Liver (tissue), 9 donors: ENCODE results near the gene AKAP13. TPM values are rescaled to one million over a fixed set of nuclear protein-coding genes. Genes with fewer than 3 reads are reported as not detected.

Source experiments
- DNase-seq: peaks from one replicate; pipeline ENCODE4 v3.0.0-alpha.2; 2017; ENCODE audit warnings: low spot score
- H3K27ac ChIP-seq, 2 donors: one replicate each; pipeline ENCODE4 v1.7.0; 2013; ENCODE audit warnings: inconsistent platforms in 2 of 2, low read length in 2 of 2, control low read depth in 1 of 2, low read depth in 1 of 2, mild to moderate bottlenecking in 1 of 2
- H3K27me3 ChIP-seq, 4 donors: one replicate each; pipeline versions ENCODE4 v1.6.1 to v1.7.0; 2013; ENCODE audit warnings: low read length in 3 of 4, inconsistent platforms in 1 of 4, mild to moderate bottlenecking in 1 of 4, moderate library complexity in 1 of 4; ENCODE audit not compliant: control insufficient read depth in 4 of 4, insufficient read depth in 4 of 4
- H3K36me3 ChIP-seq, 4 donors: one replicate each; pipeline versions ENCODE4 v1.6.1 to v1.7.0; 2013; ENCODE audit warnings: low read length in 3 of 4, mild to moderate bottlenecking in 3 of 4, low read depth in 1 of 4, moderate library complexity in 1 of 4; ENCODE audit not compliant: control insufficient read depth in 4 of 4, insufficient read depth in 3 of 4
- H3K4me1 ChIP-seq, 4 donors: one replicate each; pipeline versions ENCODE4 v1.6.1 to v1.7.0; 2013; ENCODE audit warnings: low read length in 3 of 4, mild to moderate bottlenecking in 3 of 4, moderate library complexity in 1 of 4; ENCODE audit not compliant: control insufficient read depth in 4 of 4, insufficient read depth in 4 of 4
- H3K4me3 ChIP-seq, 3 donors: one replicate each; pipeline versions ENCODE4 v1.6.1 to v1.7.0; 2013; ENCODE audit warnings: low read length in 3 of 3, control low read depth in 1 of 3, low read depth in 1 of 3, mild to moderate bottlenecking in 1 of 3
- H3K9ac ChIP-seq, 2 donors: one replicate each; pipeline ENCODE4 v1.7.0; 2013; ENCODE audit warnings: low read length in 2 of 2, mild to moderate bottlenecking in 2 of 2, moderate library complexity in 2 of 2, control low read depth in 1 of 2, low read depth in 1 of 2
- H3K9me3 ChIP-seq, 4 donors: one replicate each; pipeline versions ENCODE4 v1.6.1 to v1.7.0; 2013; ENCODE audit warnings: low read length in 3 of 4; ENCODE audit not compliant: control insufficient read depth in 4 of 4
- EGR1 ChIP-seq, 2 donors: IDR thresholded peaks; 2 replicates each; pipeline ENCODE4 v1.6.1; 2016 to 2018; ENCODE audit warnings: antibody characterized with exemption in 2 of 2, low read depth in 2 of 2
- FOXA1 ChIP-seq: IDR thresholded peaks from 2 replicates; pipeline ENCODE4 v1.6.1; 2016; ENCODE audit warnings: antibody characterized with exemption
- FOXA2 ChIP-seq: IDR thresholded peaks from 2 replicates; pipeline ENCODE4 v1.6.1; 2016; ENCODE audit warnings: antibody characterized with exemption
- GABPA ChIP-seq, 2 donors: IDR thresholded peaks in 1 of 2; conservative IDR thresholded peaks in 1 of 2; 2 replicates each; pipeline ENCODE4 v1.6.1; 2016; ENCODE audit warnings: antibody characterized with exemption in 2 of 2, mild to moderate bottlenecking in 1 of 2, moderate library complexity in 1 of 2
- HNF4A ChIP-seq, 2 donors: conservative IDR thresholded peaks; 2 replicates each; pipeline ENCODE4 v1.6.1; 2016; ENCODE audit warnings: antibody characterized with exemption in 2 of 2, mild to moderate bottlenecking in 2 of 2
- JUND ChIP-seq, 2 donors: IDR thresholded peaks; 2 replicates each; pipeline ENCODE4 v1.6.1; 2016; ENCODE audit warnings: antibody characterized with exemption in 2 of 2
- NR2F2 ChIP-seq: IDR thresholded peaks from 2 replicates; pipeline ENCODE4 v1.6.1; 2016; ENCODE audit warnings: antibody characterized with exemption
- RAD21 ChIP-seq, 2 donors: IDR thresholded peaks; 2 replicates each; pipeline ENCODE4 v1.6.1; 2016; ENCODE audit warnings: antibody characterized with exemption in 2 of 2, mild to moderate bottlenecking in 2 of 2
- RXRA ChIP-seq, 2 donors: IDR thresholded peaks; 2 replicates each; pipeline ENCODE4 v1.6.1; 2017 to 2018; ENCODE audit warnings: antibody characterized with exemption in 2 of 2, mild to moderate bottlenecking in 1 of 2
- SP1 ChIP-seq: IDR thresholded peaks from 2 replicates; pipeline ENCODE4 v1.6.1; 2018; ENCODE audit warnings: antibody characterized with exemption, mild to moderate bottlenecking
- TAF1 ChIP-seq: conservative IDR thresholded peaks from 2 replicates; pipeline ENCODE4 v1.6.1; 2016; ENCODE audit warnings: antibody characterized with exemption, mild to moderate bottlenecking
- YY1 ChIP-seq: IDR thresholded peaks from 2 replicates; pipeline ENCODE4 v1.6.1; 2016; ENCODE audit warnings: antibody characterized with exemption, mild to moderate bottlenecking
- WGBS: extraction: QIAGEN DNeasy Blood & Tissue Kit; methylation state at CpG from one replicate; pipeline ENCODE4 v1.1.7; 2013; 5-methylcytosine and 5-hydroxymethylcytosine counted together
- polyA plus RNA-seq, 2 donors: library from polyadenylated mRNA; stranded (reverse) in 1 of 2; unstranded in 1 of 2; fragments of 200-250 nt in 1 of 2; fragments of >200 nt in 1 of 2; fragmentation: Nextera tagmentation in 1 of 2; extraction: Ambion mirVana in 1 of 2; gene quantifications; one replicate each; pipeline versions ENCODE4 v1.2.1 to v1.2.3, GENCODE V29; 2013 to 2015
- total RNA-seq, 2 donors: library from RNA; depleted of rRNA; stranded (reverse); fragments of >200 nt; gene quantifications; one replicate each; pipeline ENCODE4 v1.2.3, GENCODE V29; 2014
- TF ChIP-seq, protein P1 (sequence below): fragments of 150-350 bp; IDR thresholded peaks from 2 replicates; pipeline ENCODE4 v1.5.1; 2017; ENCODE audit warnings: improper control_type of control experiment, low read depth, low read length; ENCODE audit not compliant: missing input control
- TF ChIP-seq, protein P2 (sequence below): IDR thresholded peaks from 2 replicates; pipeline ENCODE4 v1.6.1; 2016; ENCODE audit warnings: antibody characterized with exemption
- TF ChIP-seq, protein P3 (sequence below): IDR thresholded peaks from 2 replicates; pipeline ENCODE4 v1.6.1; 2016; ENCODE audit warnings: antibody characterized with exemption
- TF ChIP-seq, protein P4 (sequence below): IDR thresholded peaks from 2 replicates; pipeline ENCODE4 v1.6.1; 2016; ENCODE audit warnings: antibody characterized with exemption
- donor health status: healthy.
- donor health status: healthy.
- donor health status: healthy.
- donor health status: healthy.
- donor health status: healthy.

AKAP13 gene
- total and polyA plus RNA-seq, 4 donors = 18.6 to 92.3 (median 37.4) TPM

DNA sequence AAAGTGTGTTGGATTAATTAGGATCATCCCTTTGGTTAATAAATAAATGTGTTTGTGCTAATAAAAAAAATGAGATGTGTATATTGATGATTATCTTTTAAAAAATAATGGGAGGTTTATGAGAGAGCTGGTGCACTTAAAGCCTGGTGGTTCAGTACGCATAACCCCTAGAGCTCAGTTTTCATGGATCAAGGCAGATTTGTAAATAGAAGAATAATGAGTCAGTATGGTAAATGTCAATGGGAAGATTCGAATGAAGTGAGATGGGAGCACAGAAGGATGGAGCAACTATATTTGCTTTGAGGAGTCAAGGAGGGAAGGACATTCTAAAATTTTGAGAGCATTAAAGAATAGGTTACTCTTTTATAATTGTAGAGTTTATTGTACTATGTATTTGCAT, 35.4 kb downstream of the AKAP13 start:
- TF ChIP-seq, protein P1, sequence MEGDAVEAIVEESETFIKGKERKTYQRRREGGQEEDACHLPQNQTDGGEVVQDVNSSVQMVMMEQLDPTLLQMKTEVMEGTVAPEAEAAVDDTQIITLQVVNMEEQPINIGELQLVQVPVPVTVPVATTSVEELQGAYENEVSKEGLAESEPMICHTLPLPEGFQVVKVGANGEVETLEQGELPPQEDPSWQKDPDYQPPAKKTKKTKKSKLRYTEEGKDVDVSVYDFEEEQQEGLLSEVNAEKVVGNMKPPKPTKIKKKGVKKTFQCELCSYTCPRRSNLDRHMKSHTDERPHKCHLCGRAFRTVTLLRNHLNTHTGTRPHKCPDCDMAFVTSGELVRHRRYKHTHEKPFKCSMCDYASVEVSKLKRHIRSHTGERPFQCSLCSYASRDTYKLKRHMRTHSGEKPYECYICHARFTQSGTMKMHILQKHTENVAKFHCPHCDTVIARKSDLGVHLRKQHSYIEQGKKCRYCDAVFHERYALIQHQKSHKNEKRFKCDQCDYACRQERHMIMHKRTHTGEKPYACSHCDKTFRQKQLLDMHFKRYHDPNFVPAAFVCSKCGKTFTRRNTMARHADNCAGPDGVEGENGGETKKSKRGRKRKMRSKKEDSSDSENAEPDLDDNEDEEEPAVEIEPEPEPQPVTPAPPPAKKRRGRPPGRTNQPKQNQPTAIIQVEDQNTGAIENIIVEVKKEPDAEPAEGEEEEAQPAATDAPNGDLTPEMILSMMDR = no peak
- TF ChIP-seq, protein P2, sequence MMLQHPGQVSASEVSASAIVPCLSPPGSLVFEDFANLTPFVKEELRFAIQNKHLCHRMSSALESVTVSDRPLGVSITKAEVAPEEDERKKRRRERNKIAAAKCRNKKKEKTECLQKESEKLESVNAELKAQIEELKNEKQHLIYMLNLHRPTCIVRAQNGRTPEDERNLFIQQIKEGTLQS = no peak
- TF ChIP-seq HNF4A (conservative IDR thresholded peaks at IDR 0.05) (no peak), YY1 (no peak), RAD21 (IDR thresholded peaks at IDR 0.05) (no peak), SP1 (no peak), NR2F2 (no peak), TAF1 (no peak), FOXA2 (no peak), RXRA (IDR thresholded peaks at IDR 0.05) (no peak), GABPA (IDR thresholded peaks at IDR 0.05 in 1 of 2, conservative IDR thresholded peaks at IDR 0.05 in 1 of 2) (no peak), EGR1 (IDR thresholded peaks at IDR 0.05; ENCODE audit: low read depth in 2 of 2) (no peak), FOXA1 (no peak), JUND (IDR thresholded peaks at IDR 0.05) (no peak)
- TF ChIP-seq, protein P3, sequence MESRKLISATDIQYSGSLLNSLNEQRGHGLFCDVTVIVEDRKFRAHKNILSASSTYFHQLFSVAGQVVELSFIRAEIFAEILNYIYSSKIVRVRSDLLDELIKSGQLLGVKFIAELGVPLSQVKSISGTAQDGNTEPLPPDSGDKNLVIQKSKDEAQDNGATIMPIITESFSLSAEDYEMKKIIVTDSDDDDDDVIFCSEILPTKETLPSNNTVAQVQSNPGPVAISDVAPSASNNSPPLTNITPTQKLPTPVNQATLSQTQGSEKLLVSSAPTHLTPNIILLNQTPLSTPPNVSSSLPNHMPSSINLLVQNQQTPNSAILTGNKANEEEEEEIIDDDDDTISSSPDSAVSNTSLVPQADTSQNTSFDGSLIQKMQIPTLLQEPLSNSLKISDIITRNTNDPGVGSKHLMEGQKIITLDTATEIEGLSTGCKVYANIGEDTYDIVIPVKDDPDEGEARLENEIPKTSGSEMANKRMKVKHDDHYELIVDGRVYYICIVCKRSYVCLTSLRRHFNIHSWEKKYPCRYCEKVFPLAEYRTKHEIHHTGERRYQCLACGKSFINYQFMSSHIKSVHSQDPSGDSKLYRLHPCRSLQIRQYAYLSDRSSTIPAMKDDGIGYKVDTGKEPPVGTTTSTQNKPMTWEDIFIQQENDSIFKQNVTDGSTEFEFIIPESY = no peak
- Histone ChIP-seq H3K27ac (no peak overlapping the region), H3K9ac (no peak overlapping the region), H3K36me3 (no peaks in the 10 kb centered on the region), H3K9me3 (no peaks in the 10 kb centered on the region), H3K27me3 (no peaks in the 10 kb centered on the region), H3K4me1 (peaks cover 0 to 8% (median 3%) of the 10 kb centered on the region in 4 donors), H3K4me3 (no peak overlapping the region)
- WGBS = 94% methylated on average over 2 of the region's 2 CpGs
- DNase-seq = no peak

DNA sequence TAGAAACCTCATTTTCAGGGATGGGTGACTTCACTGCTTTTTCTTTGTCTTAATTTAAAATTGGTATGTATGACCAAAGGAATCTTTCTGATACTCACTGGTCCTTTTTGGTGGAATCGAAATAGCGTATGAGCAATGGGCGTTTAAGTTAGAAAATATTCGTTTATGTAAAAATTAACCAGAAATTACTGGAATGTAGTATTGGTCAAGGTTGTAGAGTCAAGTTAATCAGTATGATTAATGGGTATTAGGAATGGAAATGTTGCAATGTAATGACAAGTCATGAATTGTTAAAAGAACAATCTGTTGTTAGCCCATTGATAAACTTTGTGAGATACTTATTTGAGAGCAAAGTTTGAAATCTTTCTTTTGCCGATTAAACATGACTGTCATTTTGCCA, 36.9 kb downstream of the AKAP13 start:
- no peak for DNase-seq
- TF ChIP-seq, protein P3 = no peak
- TF ChIP-seq SP1 (no peak), EGR1 (IDR thresholded peaks at IDR 0.05; ENCODE audit: low read depth in 2 of 2) (no peak)
- TF ChIP-seq, protein P4, sequence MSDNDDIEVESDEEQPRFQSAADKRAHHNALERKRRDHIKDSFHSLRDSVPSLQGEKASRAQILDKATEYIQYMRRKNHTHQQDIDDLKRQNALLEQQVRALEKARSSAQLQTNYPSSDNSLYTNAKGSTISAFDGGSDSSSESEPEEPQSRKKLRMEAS = no peak
- WGBS = 90% methylated on average over 5 of the region's 5 CpGs

More for the DNA sequence above, 36.9 kb downstream of the AKAP13 start:
- no peak overlapping the region for H3K27ac ChIP-seq
- peaks cover 0 to 20% (median 9%) of the 10 kb centered on the region in 4 donors for H3K4me1 ChIP-seq
- no peaks in the 10 kb centered on the region for H3K9me3 ChIP-seq
- H3K9ac ChIP-seq = no peak overlapping the region
- no peaks in the 10 kb centered on the region for H3K27me3 ChIP-seq
- H3K36me3 ChIP-seq = no peaks in the 10 kb centered on the region
- no peak overlapping the region for H3K4me3 ChIP-seq
